ENCODE results near the gene DUSP12.

DNA sequence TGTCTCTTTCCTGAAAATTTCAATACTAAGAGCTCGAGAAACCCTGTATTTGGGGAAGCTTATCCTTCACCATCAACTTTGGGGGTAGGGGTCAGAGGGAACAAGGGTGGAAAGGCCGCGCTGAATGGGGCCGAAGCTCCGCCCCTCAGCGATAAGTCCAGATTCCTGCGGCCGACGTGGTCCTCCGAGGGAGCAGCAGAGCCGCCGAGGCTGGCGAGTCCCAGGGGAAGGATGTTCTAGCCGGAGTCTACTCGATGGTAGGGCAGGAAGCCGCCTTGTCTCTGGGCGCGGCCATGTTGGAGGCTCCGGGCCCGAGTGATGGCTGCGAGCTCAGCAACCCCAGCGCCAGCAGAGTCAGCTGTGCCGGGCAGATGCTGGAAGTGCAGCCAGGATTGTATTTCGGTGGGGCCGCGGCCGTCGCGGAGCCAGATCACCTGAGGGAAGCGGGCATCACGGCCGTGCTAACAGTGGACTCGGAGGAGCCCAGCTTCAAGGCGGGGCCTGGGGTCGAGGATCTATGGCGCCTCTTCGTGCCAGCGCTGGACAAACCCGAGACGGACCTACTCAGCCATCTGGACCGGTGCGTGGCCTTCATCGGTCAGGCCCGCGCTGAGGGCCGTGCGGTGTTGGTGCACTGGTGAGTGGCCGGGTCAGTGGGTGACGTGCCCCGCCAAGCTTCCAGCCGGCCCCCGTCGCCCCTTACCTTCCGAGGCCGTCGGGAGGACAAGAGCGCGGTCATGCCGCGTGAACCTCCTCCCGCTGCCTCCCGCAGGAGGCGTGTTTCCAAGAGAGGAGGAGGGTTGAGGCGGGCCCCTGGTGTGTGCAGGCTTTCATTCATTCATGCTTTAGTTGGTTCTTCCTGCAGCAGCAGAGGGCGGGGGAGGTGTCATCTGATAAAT lies at the start of gene DUSP12:
- TF ChIP-seq POLR2A (IDR thresholded peaks at IDR 0.05; ENCODE audit: low read length), result peak; percentile 89
- no peak for TF ChIP-seq GATA1 (IDR thresholded peaks at IDR 0.05; ENCODE audit: low read depth, low read length)
